Measurements from ENCODE around the gene TACC3.

The TACC3 gene

DNA sequence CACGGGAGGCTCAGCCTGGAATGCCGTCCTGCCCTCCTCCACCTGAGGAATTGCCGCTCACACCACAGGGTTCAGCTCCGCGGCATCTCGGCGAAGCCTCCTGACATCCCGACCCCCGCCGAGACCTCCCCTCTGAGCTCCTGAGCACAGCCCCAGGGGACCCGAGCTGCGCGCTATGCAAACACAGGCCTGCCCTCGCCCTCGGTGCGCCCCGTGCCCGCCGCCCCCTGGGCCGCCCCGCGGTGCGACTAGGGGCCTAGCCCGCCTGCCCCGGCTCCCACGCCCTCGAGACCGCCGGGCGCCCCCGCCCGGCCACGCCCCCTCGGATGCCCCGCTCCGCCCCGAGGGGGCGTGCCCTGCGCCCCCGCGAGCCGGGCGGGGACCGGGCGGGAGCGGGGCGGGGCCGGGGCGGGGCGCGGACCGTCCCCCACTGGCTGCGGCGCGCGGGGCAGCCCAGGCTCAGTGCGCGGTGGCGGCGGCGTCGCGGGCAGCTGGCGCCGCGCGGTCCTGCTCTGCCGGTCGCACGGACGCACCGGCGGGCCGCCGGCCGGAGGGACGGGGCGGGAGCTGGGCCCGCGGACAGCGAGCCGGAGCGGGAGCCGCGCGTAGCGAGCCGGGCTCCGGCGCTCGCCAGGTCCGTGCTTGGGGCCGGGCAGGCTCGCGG is 71.6 kb downstream of the TACC3 start, which contains the start of gene FGFR3:
Gene FGFR3, plus strand, starts transcription at position 462 of the 664 bp plus-strand sequence. CDS start 642 bp downstream, outside the sequence.
- H3K9ac ChIP-seq (ENCODE audit: low read depth in 1 of 2, low read length in 2 of 2) = peak within 1 kb of the TSS; percentile 54 to 64
- peak within 1 kb of the TSS; percentile 32 for H3K27ac ChIP-seq (ENCODE audit: low read depth, low read length)
- peak within 1 kb of the TSS; percentile 66 to 72 for H3K4me3 ChIP-seq (ENCODE audit: low read depth in 1 of 2, low read length in 2 of 2)
- H3K36me3 ChIP-seq (ENCODE audit: control insufficient read depth in 1 of 2, insufficient read depth in 2 of 2, low read length in 2 of 2) = no peaks in the 10 kb centered on the region
- H3K4me1 ChIP-seq (ENCODE audit: control insufficient read depth in 1 of 2, insufficient read depth in 2 of 2, low read length in 2 of 2) = peaks cover 22 to 28% of the 10 kb centered on the region in 2 donors
- H3K9me3 ChIP-seq (ENCODE audit: control insufficient read depth in 1 of 2, low read length in 2 of 2) = no peaks in the 10 kb centered on the region
- H3K27me3 ChIP-seq (ENCODE audit: control insufficient read depth in 1 of 2, insufficient read depth in 2 of 2, low read length in 2 of 2) = peaks cover 9 to 16% of the 10 kb centered on the region in 2 donors

- Histone ChIP-seq H3K4me1 (ENCODE audit: control insufficient read depth in 1 of 2, insufficient read depth in 2 of 2, low read length in 2 of 2) (peaks cover 22 to 31% of the 10 kb centered on the region in 2 donors), H3K9me3 (ENCODE audit: control insufficient read depth in 1 of 2, low read length in 2 of 2) (no peaks in the 10 kb centered on the region), H3K36me3 (ENCODE audit: control insufficient read depth in 1 of 2, insufficient read depth in 2 of 2, low read length in 2 of 2) (no peaks in the 10 kb centered on the region), H3K27me3 (ENCODE audit: control insufficient read depth in 1 of 2, insufficient read depth in 2 of 2, low read length in 2 of 2) (peaks cover 9 to 16% of the 10 kb centered on the region in 2 donors), H3K27ac (ENCODE audit: low read depth, low read length) (no peak overlapping the region), H3K4me3 (ENCODE audit: low read depth in 1 of 2, low read length in 2 of 2) (peak overlapping the region in 1 of 2 donors; percentile 72), H3K9ac (ENCODE audit: low read depth in 1 of 2, low read length in 2 of 2) (no peak overlapping the region)
Observed at GRCh38 chr4:1793496-1793840, 72.1 kb downstream of the TACC3 start.

- Histone ChIP-seq H3K9me3 (ENCODE audit: control insufficient read depth in 1 of 2, low read length in 2 of 2) (no peaks in the 10 kb centered on the region), H3K27me3 (ENCODE audit: control insufficient read depth in 1 of 2, insufficient read depth in 2 of 2, low read length in 2 of 2) (peaks cover 9 to 16% of the 10 kb centered on the region in 2 donors), H3K36me3 (ENCODE audit: control insufficient read depth in 1 of 2, insufficient read depth in 2 of 2, low read length in 2 of 2) (no peaks in the 10 kb centered on the region), H3K27ac (ENCODE audit: low read depth, low read length) (peak overlapping the region; percentile 32), H3K9ac (ENCODE audit: low read depth in 1 of 2, low read length in 2 of 2) (peak overlapping the region; percentile 54 to 64), H3K4me1 (ENCODE audit: control insufficient read depth in 1 of 2, insufficient read depth in 2 of 2, low read length in 2 of 2) (peaks cover 29 to 38% of the 10 kb centered on the region in 2 donors), H3K4me3 (ENCODE audit: low read depth in 1 of 2, low read length in 2 of 2) (peak overlapping the region; percentile 66 to 72)
Observed at GRCh38 chr4:1793940-1794808, 72.9 kb downstream of the TACC3 start.

Data from duodenal mucosa (tissue), 2 donors.